ENCODE results near the gene PDS5B.
"Not testable (repeated sequence)": the region's sequence is repeated elsewhere in the genome, so short reads cannot be mapped to it uniquely, and the experiment has no call there.

The PDS5B gene

GRCh38 chr13:32716201-32716600 is 129.9 kb downstream of the PDS5B start:
- H3K27me3 ChIP-seq (ENCODE audit: control insufficient read depth, insufficient read depth, low read length); H3K4me1 ChIP-seq (ENCODE audit: control insufficient read depth, insufficient read depth, low read length); H3K9ac ChIP-seq (ENCODE audit: low read depth, low read length); H3K4me3 ChIP-seq (ENCODE audit: low read depth, low read length); H3K9me3 ChIP-seq (ENCODE audit: control insufficient read depth, insufficient read depth, low read length); H3K36me3 ChIP-seq (ENCODE audit: control insufficient read depth, insufficient read depth, low read length): not testable (repeated sequence)

GRCh38 chr13:32720026-32720425 is 133.8 kb downstream of the PDS5B start:
- Histone ChIP-seq H3K36me3 (ENCODE audit: control insufficient read depth, insufficient read depth, low read length) (peaks cover 3% of the 10 kb centered on the region), H3K4me3 (ENCODE audit: low read depth, low read length) (no peak overlapping the region), H3K27me3 (ENCODE audit: control insufficient read depth, insufficient read depth, low read length) (no peaks in the 10 kb centered on the region), H3K9me3 (ENCODE audit: control insufficient read depth, insufficient read depth, low read length) (peaks cover 2% of the 10 kb centered on the region), H3K9ac (ENCODE audit: low read depth, low read length) (no peak overlapping the region), H3K4me1 (ENCODE audit: control insufficient read depth, insufficient read depth, low read length) (no peaks in the 10 kb centered on the region)

GRCh38 chr13:32721131-32722034 is 135.1 kb downstream of the PDS5B start:
- not testable (repeated sequence) for H3K4me3 ChIP-seq (ENCODE audit: low read depth, low read length); H3K36me3 ChIP-seq (ENCODE audit: control insufficient read depth, insufficient read depth, low read length); H3K27me3 ChIP-seq (ENCODE audit: control insufficient read depth, insufficient read depth, low read length); H3K9ac ChIP-seq (ENCODE audit: low read depth, low read length); H3K9me3 ChIP-seq (ENCODE audit: control insufficient read depth, insufficient read depth, low read length); H3K4me1 ChIP-seq (ENCODE audit: control insufficient read depth, insufficient read depth, low read length)

GRCh38 chr13:32722340-32722739 is 136.1 kb downstream of the PDS5B start:
- Histone ChIP-seq H3K9ac (ENCODE audit: low read depth, low read length) (no peak overlapping the region), H3K36me3 (ENCODE audit: control insufficient read depth, insufficient read depth, low read length) (peaks cover 3% of the 10 kb centered on the region), H3K9me3 (ENCODE audit: control insufficient read depth, insufficient read depth, low read length) (no peaks in the 10 kb centered on the region), H3K4me3 (ENCODE audit: low read depth, low read length) (no peak overlapping the region), H3K27me3 (ENCODE audit: control insufficient read depth, insufficient read depth, low read length) (no peaks in the 10 kb centered on the region), H3K4me1 (ENCODE audit: control insufficient read depth, insufficient read depth, low read length) (no peaks in the 10 kb centered on the region)

- no peaks in the 10 kb centered on the region for H3K4me1 ChIP-seq (ENCODE audit: control insufficient read depth, insufficient read depth, low read length)
- peaks cover 3% of the 10 kb centered on the region for H3K36me3 ChIP-seq (ENCODE audit: control insufficient read depth, insufficient read depth, low read length)
- no peaks in the 10 kb centered on the region for H3K9me3 ChIP-seq (ENCODE audit: control insufficient read depth, insufficient read depth, low read length)
- H3K4me3 ChIP-seq (ENCODE audit: low read depth, low read length): no peak overlapping the region
- no peak overlapping the region for H3K9ac ChIP-seq (ENCODE audit: low read depth, low read length)
- H3K27me3 ChIP-seq (ENCODE audit: control insufficient read depth, insufficient read depth, low read length): no peaks in the 10 kb centered on the region
These were observed 137.7 kb downstream of the PDS5B start for GRCh38 chr13:32723987-32724386.

- H3K9me3 ChIP-seq (ENCODE audit: control insufficient read depth, insufficient read depth, low read length): no peaks in the 10 kb centered on the region
- H3K27me3 ChIP-seq (ENCODE audit: control insufficient read depth, insufficient read depth, low read length): no peaks in the 10 kb centered on the region
- no peaks in the 10 kb centered on the region for H3K4me1 ChIP-seq (ENCODE audit: control insufficient read depth, insufficient read depth, low read length)
- H3K4me3 ChIP-seq (ENCODE audit: low read depth, low read length): no peak overlapping the region
- no peak overlapping the region for H3K9ac ChIP-seq (ENCODE audit: low read depth, low read length)
- no peaks in the 10 kb centered on the region for H3K36me3 ChIP-seq (ENCODE audit: control insufficient read depth, insufficient read depth, low read length)
These were observed 140.3 kb downstream of the PDS5B start for GRCh38 chr13:32726374-32727037.

- Histone ChIP-seq H3K9ac (ENCODE audit: low read depth, low read length) (no peak overlapping the region), H3K27me3 (ENCODE audit: control insufficient read depth, insufficient read depth, low read length) (no peaks in the 10 kb centered on the region), H3K4me3 (ENCODE audit: low read depth, low read length) (no peak overlapping the region), H3K4me1 (ENCODE audit: control insufficient read depth, insufficient read depth, low read length) (no peaks in the 10 kb centered on the region), H3K36me3 (ENCODE audit: control insufficient read depth, insufficient read depth, low read length) (no peaks in the 10 kb centered on the region), H3K9me3 (ENCODE audit: control insufficient read depth, insufficient read depth, low read length) (no peaks in the 10 kb centered on the region)
These were observed 142.1 kb downstream of the PDS5B start for GRCh38 chr13:32728327-32728726.

GRCh38 chr13:32729097-32729496 is 142.8 kb downstream of the PDS5B start:
- H3K4me1 ChIP-seq (ENCODE audit: control insufficient read depth, insufficient read depth, low read length); H3K9me3 ChIP-seq (ENCODE audit: control insufficient read depth, insufficient read depth, low read length); H3K36me3 ChIP-seq (ENCODE audit: control insufficient read depth, insufficient read depth, low read length): not testable (repeated sequence)

GRCh38 chr13:32731074-32731473 is 144.8 kb downstream of the PDS5B start:
- no peak overlapping the region for H3K9ac ChIP-seq (ENCODE audit: low read depth, low read length)
- no peaks in the 10 kb centered on the region for H3K4me1 ChIP-seq (ENCODE audit: control insufficient read depth, insufficient read depth, low read length)
- H3K27me3 ChIP-seq (ENCODE audit: control insufficient read depth, insufficient read depth, low read length): no peaks in the 10 kb centered on the region
- no peak overlapping the region for H3K4me3 ChIP-seq (ENCODE audit: low read depth, low read length)
- no peaks in the 10 kb centered on the region for H3K36me3 ChIP-seq (ENCODE audit: control insufficient read depth, insufficient read depth, low read length)
- H3K9me3 ChIP-seq (ENCODE audit: control insufficient read depth, insufficient read depth, low read length): no peaks in the 10 kb centered on the region

More at GRCh38 chr13:32729097-32729496, 142.8 kb downstream of the PDS5B start:
- not testable (repeated sequence) for H3K9ac ChIP-seq (ENCODE audit: low read depth, low read length); H3K4me3 ChIP-seq (ENCODE audit: low read depth, low read length); H3K27me3 ChIP-seq (ENCODE audit: control insufficient read depth, insufficient read depth, low read length)

- no peaks in the 10 kb centered on the region for H3K9me3 ChIP-seq (ENCODE audit: control insufficient read depth, insufficient read depth, low read length)
- no peaks in the 10 kb centered on the region for H3K4me1 ChIP-seq (ENCODE audit: control insufficient read depth, insufficient read depth, low read length)
- H3K9ac ChIP-seq (ENCODE audit: low read depth, low read length): no peak overlapping the region
- H3K4me3 ChIP-seq (ENCODE audit: low read depth, low read length): no peak overlapping the region
- no peaks in the 10 kb centered on the region for H3K27me3 ChIP-seq (ENCODE audit: control insufficient read depth, insufficient read depth, low read length)
- H3K36me3 ChIP-seq (ENCODE audit: control insufficient read depth, insufficient read depth, low read length): no peaks in the 10 kb centered on the region
These were observed 145.3 kb downstream of the PDS5B start for GRCh38 chr13:32731576-32731975.

GRCh38 chr13:32733690-32734089 is 147.4 kb downstream of the PDS5B start:
- no peaks in the 10 kb centered on the region for H3K36me3 ChIP-seq (ENCODE audit: control insufficient read depth, insufficient read depth, low read length)
- no peaks in the 10 kb centered on the region for H3K4me1 ChIP-seq (ENCODE audit: control insufficient read depth, insufficient read depth, low read length)
- H3K27me3 ChIP-seq (ENCODE audit: control insufficient read depth, insufficient read depth, low read length): no peaks in the 10 kb centered on the region
- no peak overlapping the region for H3K9ac ChIP-seq (ENCODE audit: low read depth, low read length)
- no peaks in the 10 kb centered on the region for H3K9me3 ChIP-seq (ENCODE audit: control insufficient read depth, insufficient read depth, low read length)
- no peak overlapping the region for H3K4me3 ChIP-seq (ENCODE audit: low read depth, low read length)

GRCh38 chr13:32734511-32734910 is 148.3 kb downstream of the PDS5B start:
- Histone ChIP-seq H3K36me3 (ENCODE audit: control insufficient read depth, insufficient read depth, low read length) (no peaks in the 10 kb centered on the region), H3K9ac (ENCODE audit: low read depth, low read length) (no peak overlapping the region), H3K4me1 (ENCODE audit: control insufficient read depth, insufficient read depth, low read length) (no peaks in the 10 kb centered on the region), H3K4me3 (ENCODE audit: low read depth, low read length) (no peak overlapping the region), H3K9me3 (ENCODE audit: control insufficient read depth, insufficient read depth, low read length) (no peaks in the 10 kb centered on the region), H3K27me3 (ENCODE audit: control insufficient read depth, insufficient read depth, low read length) (no peaks in the 10 kb centered on the region)
